Epithelial cell of esophagus (primary cell): Measurements from ENCODE around the gene B4GALNT3.

ENCODE experiments used
- DNase-seq: peaks from one replicate; pipeline ENCODE4 v3.0.0; 2010; ENCODE audit warnings: low read depth
- H3K4me3 ChIP-seq: 2 replicates; pipeline ENCODE4 v1.5.1; 2011; ENCODE audit warnings: mild to moderate bottlenecking, low read length, control low read depth
- TF ChIP-seq, protein P1 (sequence below): IDR thresholded peaks from 2 replicates; pipeline ENCODE4 v1.5.1; 2011; ENCODE audit warnings: low read depth, mild to moderate bottlenecking, low read length, control low read depth, inconsistent platforms; ENCODE audit not compliant: insufficient read depth; ENCODE audit errors: missing control alignments

Gene B4GALNT3

GRCh38 chr12:530821-531220, 71.1 kb downstream of the B4GALNT3 start:
- TF ChIP-seq, protein P1, sequence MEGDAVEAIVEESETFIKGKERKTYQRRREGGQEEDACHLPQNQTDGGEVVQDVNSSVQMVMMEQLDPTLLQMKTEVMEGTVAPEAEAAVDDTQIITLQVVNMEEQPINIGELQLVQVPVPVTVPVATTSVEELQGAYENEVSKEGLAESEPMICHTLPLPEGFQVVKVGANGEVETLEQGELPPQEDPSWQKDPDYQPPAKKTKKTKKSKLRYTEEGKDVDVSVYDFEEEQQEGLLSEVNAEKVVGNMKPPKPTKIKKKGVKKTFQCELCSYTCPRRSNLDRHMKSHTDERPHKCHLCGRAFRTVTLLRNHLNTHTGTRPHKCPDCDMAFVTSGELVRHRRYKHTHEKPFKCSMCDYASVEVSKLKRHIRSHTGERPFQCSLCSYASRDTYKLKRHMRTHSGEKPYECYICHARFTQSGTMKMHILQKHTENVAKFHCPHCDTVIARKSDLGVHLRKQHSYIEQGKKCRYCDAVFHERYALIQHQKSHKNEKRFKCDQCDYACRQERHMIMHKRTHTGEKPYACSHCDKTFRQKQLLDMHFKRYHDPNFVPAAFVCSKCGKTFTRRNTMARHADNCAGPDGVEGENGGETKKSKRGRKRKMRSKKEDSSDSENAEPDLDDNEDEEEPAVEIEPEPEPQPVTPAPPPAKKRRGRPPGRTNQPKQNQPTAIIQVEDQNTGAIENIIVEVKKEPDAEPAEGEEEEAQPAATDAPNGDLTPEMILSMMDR: no peak
- H3K4me3 ChIP-seq: no peak overlapping the region
- no peak for DNase-seq

- H3K4me3 ChIP-seq: no peak overlapping the region
- TF ChIP-seq, protein P1: no peak
- DNase-seq: peak; percentile 75
Observed at GRCh38 chr12:531951-532585, 72.3 kb downstream of the B4GALNT3 start.

GRCh38 chr12:532908-533565, 73.3 kb downstream of the B4GALNT3 start:
- TF ChIP-seq, protein P1: no peak
- no peak overlapping the region for H3K4me3 ChIP-seq
- peak; percentile 100 for DNase-seq

DNA sequence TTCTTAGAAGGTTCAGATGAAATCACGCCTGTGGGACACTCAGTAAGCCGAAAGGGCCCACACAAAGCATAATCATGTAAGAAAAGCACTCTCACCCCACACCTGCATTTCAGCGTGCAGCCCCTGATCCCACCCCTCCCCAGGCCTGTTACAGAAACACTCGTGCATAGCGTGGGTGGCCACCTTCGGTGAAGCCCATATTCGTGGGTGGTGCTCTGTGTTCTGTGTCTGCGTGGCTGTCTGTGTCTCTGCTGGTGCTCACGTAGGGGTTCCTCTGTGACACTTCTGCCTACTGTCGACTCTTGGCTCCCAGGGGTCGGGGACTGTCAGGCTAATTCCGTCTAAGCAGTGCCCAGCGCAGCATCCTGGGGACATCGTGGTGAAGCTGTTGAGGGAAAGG, 74.0 kb downstream of the B4GALNT3 start:
- TF ChIP-seq, protein P1: no peak
- H3K4me3 ChIP-seq: no peak overlapping the region
- no peak for DNase-seq

DNA sequence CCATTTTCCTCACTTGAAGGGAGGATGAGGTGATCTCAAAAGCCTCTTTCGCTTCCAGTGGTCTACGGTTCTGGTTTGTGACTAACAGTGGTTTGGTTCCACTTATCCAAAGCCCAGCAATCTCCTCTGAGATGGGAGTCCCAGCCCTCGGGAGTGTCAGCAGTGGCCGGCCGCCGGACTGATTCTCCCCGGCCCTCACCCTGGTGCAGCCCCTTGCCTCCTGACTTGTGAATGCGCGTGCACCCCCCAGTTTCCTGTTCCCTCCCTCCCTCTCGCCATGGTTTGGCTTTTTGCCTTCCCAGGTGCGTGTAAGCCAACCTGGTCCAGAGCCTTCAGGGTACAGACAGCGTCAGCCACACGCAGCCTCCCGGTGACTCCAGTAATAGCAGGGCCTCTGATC, 74.5 kb downstream of the B4GALNT3 start:
- DNase-seq: no peak
- H3K4me3 ChIP-seq: no peak overlapping the region
- TF ChIP-seq, protein P1: no peak

DNA sequence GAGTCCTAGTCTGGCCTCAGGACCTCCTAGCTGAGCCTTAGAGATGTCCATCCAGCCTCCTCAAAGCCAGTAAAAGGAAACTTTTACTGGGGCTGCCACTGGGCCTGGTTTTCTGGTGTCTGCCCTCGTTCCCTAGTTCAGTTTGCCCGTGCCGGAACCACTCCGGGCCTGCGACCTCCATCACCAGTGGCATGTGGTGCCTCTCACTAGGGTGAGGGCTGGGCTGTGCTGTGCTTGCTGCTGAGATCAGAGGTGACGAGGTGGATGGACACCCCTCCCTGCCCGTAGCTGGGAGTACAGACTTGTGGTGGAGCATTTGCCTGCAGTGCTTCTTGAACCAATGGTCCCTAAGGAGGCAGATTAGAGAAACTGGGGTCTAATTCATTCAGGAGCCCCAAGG, 75.7 kb downstream of the B4GALNT3 start:
- no peak overlapping the region for H3K4me3 ChIP-seq
- DNase-seq: no peak
- TF ChIP-seq, protein P1: no peak

DNA sequence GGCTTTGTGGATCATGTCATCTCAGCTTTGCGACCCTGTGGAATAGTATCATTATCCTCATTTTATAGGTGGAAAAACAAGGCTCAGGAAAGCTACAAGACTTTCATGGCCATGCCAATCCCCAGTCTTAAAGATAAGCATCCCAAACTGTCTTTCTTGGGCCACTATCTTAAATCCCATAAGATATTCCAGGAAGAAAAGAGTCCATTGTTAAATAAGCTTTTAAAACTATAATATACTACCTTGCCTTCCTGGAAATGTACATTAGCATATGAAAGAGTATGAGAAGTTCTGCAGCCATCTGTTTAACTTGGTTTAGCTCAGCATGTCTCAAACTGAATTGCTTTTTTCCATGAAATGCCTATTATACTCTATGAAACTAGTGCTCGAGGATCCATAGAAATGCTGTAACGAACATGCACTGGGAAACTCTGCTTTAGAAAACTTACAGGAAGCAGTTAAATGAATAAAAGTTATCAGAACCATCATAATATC, 77.1 kb downstream of the B4GALNT3 start:
- no peak overlapping the region for H3K4me3 ChIP-seq
- TF ChIP-seq, protein P1: no peak
- DNase-seq: no peak
